Germinal center (tissue), 1 donor: ENCODE data around the gene XBP1.
"Not testable (repeated sequence)": the region's sequence is repeated elsewhere in the genome, so short reads cannot be mapped to it uniquely, and the experiment has no call there.

ENCODE experiments used
- DNase-seq: peaks from one replicate; pipeline ENCODE4 v3.0.0; 2012; ENCODE audit warnings: mixed read lengths, low spot score

The XBP1 gene

DNA sequence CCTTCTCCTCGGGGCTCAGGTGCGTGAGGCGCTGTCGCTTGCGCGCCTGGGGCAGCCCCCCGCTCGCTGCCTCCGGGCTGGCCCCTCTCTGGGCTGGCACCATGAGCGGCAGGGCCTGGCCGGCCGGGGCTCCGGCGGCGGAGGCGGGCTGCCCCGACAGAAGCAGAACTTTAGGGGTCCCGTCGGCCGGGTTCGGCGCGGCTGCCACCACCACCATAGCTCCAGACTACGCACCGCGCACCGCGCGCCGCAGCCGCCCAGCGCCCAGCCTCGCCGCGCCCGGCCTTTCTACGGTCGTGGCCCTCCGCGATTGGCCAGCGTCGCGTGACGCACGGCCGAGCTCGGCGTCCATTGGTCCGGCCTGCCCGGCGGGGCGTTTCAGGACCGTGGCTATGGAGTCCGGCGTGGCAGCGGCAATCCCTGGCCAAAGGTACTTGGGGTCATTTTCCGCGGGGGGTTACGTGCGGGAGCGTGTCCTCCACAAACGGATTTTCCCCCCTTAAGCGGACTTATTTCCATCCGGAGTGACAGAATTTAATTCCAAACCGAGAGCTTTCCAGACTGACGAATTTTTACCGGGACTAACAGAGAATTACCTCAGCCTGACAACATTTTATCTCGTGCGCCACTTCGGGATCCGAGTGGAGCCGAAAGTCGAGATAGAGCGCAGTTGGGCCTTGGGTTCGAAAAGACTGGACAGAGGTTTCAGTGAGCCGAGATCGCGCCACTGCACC lies at the start of gene XBP1:
Gene XBP1 (minus strand): TSS at position 262 of the 734 bp plus-strand sequence.
- peak; percentile 98 for DNase-seq

- DNase-seq, result no peak
Observed at GRCh38 chr22:28846994-28847393, 46.6 kb upstream of the XBP1 start.

- DNase-seq, result not testable (repeated sequence)
Observed at GRCh38 chr22:28844277-28844676, 43.9 kb upstream of the XBP1 start.

GRCh38 chr22:28843633-28844032 lies 43.3 kb upstream of the XBP1 start:
- no peak for DNase-seq

- DNase-seq, result no peak
Observed at GRCh38 chr22:28841111-28841510, 40.7 kb upstream of the XBP1 start.

GRCh38 chr22:28838971-28839370 lies 38.6 kb upstream of the XBP1 start:
- no peak for DNase-seq

- no peak for DNase-seq
Observed at GRCh38 chr22:28837640-28838039, 37.3 kb upstream of the XBP1 start.

DNA sequence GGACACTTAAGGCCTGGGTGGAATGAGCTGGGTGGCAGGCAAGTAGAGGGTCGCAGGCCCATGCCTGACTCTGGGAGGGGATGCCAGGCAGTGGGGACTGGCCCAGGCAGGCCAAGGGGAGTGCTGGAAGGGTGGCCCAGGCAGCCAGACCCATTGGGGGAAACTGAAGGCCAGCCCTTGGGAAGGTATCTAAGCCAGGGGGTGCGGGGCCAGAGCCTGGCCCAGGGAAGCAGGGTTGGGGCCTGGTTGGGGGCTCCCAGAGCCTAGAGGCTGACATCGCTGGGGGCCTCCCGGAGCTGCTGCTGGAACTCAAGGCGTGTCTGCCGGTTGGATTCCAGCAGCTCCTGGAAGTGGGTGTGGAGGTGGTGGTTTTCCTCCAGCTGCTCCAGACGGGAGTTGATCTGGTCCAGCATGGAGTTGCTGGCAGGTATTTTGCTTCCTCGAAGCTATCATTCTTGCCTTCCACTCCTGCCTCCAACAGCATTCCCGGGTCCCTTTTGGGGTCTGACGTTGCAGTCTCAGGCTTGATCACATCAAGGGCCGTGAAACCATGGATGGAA lies 35.3 kb upstream of the XBP1 start:
- no peak for DNase-seq

DNA sequence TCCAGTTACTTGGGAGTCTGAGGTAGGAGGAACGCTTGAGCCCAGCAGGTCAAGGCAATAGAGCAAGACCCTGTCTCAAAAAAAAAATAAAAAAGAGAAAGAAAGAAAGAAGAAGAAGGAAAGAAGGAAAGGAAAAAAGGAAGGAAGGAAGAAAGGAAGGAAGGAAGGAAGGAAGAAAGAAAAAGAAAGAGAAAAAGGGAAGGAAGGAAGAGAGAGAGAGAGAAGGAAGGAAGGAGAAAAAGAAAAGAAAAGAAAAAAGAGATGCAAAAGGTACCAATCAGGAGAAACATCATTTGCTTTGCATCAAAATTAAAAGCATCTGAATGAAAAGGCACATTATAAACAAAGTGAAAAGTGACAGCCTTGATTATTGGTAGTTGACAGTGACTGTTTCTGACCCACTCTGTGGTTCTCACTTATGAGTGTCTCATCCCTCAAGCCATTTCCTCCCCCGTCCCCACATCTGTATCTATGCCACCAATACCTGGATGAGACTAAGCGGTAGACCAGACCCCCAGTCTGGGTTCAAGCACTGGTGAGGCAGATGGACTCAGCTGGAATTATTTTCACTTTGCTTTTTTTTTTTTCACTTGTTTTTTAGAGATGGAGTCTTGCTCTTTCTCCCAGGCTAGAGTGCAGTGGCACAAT lies 33.0 kb upstream of the XBP1 start:
- DNase-seq, result no peak

- DNase-seq, result no peak
Observed at GRCh38 chr22:28832731-28833130, 32.4 kb upstream of the XBP1 start.

GRCh38 chr22:28831140-28832072 lies 31.0 kb upstream of the XBP1 start:
- no peak for DNase-seq

DNA sequence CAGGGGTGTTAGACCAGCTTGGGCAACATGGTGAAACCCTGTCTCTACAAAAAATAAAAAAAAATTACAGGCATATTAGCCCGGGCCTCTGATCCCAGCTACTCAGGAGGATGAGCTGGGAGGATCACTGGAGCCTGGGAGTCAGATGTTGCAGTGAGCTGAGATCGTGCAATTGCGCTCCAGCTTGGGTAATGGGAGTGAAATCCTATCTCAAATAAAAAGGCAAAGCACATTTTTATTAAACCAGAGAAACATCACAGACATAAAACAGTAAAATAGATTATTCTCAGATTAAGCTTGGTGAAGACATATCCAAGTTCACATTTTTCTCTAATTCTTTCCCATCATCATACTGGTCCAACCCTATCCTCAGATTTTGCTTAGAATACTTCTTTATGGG lies 30.1 kb upstream of the XBP1 start:
- DNase-seq, result no peak

- peak; percentile 74 for DNase-seq
Observed at GRCh38 chr22:28829358-28830181, 29.2 kb upstream of the XBP1 start.

- no peak for DNase-seq
Observed at GRCh38 chr22:28826921-28827320, 26.6 kb upstream of the XBP1 start.

- DNase-seq, result not testable (repeated sequence)
Observed at GRCh38 chr22:28826430-28826829, 26.1 kb upstream of the XBP1 start.

GRCh38 chr22:28824455-28824854 lies 24.1 kb upstream of the XBP1 start:
- not testable (repeated sequence) for DNase-seq

DNA sequence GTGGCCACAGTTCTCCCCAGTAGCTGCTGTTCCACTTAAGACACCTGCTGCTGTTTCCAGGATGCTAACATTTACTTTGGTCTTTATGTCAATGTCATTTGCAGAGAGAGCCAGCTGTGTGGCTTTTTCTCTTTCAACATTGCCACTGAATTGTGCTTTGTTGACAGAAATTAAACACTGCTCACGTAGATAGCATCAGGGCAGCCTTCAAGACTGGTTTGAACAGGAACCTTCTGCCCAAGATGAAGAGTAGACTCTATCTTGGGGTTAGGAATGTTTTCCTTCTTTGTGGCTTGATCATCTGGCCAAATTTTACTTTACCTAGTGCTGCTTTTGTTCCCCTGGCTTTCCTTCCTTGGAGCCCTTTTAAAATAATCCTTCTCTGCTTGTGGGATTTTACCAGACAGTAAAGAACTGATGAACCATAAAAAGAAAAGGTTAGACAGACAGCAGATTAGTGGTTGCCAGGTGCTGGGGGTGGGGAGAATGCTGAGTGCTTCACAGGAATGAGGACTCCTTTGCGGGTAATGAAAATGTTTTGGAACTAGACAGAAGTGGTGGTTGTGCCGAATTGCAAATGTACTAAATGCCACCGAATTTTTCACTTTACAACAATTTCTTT lies 22.7 kb upstream of the XBP1 start:
- DNase-seq, result no peak

- no peak for DNase-seq
Observed at GRCh38 chr22:28821452-28821851, 21.1 kb upstream of the XBP1 start.

GRCh38 chr22:28820885-28821284 lies 20.5 kb upstream of the XBP1 start:
- no peak for DNase-seq

GRCh38 chr22:28819253-28820096 lies 19.1 kb upstream of the XBP1 start:
- DNase-seq, result peak; percentile 23
